AG08395 (cell line): Measurements from ENCODE around the gene REG3A.

Source experiments
- DNase-seq: peaks from one replicate; pipeline ENCODE4 v3.0.0; 2012; ENCODE audit warnings: mixed read lengths, low spot score

REG3A gene

DNA sequence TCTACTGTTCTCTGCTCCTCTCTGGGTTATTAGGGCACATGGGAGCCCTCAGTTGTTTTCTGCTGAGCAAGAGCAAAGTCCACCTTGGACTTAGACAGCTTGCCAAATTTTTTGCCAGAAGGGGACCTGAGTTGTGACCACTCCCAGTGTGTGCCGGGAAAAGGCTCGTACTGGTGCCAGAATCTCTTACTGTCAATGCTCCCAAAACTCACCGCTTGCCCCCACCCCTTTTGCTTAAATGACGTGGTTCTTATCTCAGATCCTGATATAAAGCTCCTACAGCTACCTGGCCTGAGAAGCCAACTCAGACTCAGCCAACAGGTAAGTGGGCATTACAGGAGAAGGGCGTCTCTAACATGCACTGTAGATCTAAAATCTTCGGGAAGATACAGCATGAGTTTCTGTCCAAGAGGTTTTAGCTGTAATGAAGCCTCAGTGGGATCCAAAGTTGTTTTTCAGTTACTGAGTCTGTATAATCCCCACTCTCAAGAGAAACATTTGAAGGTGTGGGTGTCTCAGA, 39.3 kb downstream of the REG3A start, which contains the start of gene REG1A:
Gene REG1A (plus strand): TSS at position 295 of the 520 bp plus-strand sequence. CDS start 374 bp downstream, outside the sequence.
- no peak for DNase-seq

GRCh38 chr2:79116997-79117928, 42.3 kb downstream of the REG3A start:
- DNase-seq: no peak

- DNase-seq: no peak
Observed at GRCh38 chr2:79114797-79115494, 44.6 kb downstream of the REG3A start.

- no peak for DNase-seq
Observed at GRCh38 chr2:79112269-79112668, 47.3 kb downstream of the REG3A start.
